ENCODE data around the gene CRY1.

CRY1 gene

GRCh38 chr12:106964526-106964925 is 128.8 kb downstream of the CRY1 start:
- Mint-ChIP-seq H3K27me3 (no peaks in the 10 kb centered on the region), H3K27ac (no peak overlapping the region), H3K4me1 (peaks cover 6% of the 10 kb centered on the region), H3K36me3 (peaks cover 45% of the 10 kb centered on the region), H3K9me3 (no peaks in the 10 kb centered on the region), H3K4me3 (no peak overlapping the region)
- DNase-seq, result no peak
- CTCF ChIA-PET, result no interaction called here

GRCh38 chr12:106962286-106962685 is 131.1 kb downstream of the CRY1 start:
- CTCF ChIA-PET, result no interaction called here
- H3K36me3 Mint-ChIP-seq, result peaks cover 44% of the 10 kb centered on the region
- H3K27me3 Mint-ChIP-seq, result no peaks in the 10 kb centered on the region
- H3K4me1 Mint-ChIP-seq, result peaks cover 21% of the 10 kb centered on the region
- H3K27ac Mint-ChIP-seq, result no peak overlapping the region
- DNase-seq, result no peak
- H3K4me3 Mint-ChIP-seq, result no peak overlapping the region
- H3K9me3 Mint-ChIP-seq, result no peaks in the 10 kb centered on the region

GRCh38 chr12:106960443-106960842 is 132.9 kb downstream of the CRY1 start:
- DNase-seq, result no peak
- Mint-ChIP-seq H3K27ac (no peak overlapping the region), H3K36me3 (peaks cover 35% of the 10 kb centered on the region), H3K4me3 (no peak overlapping the region), H3K27me3 (peaks cover under 1% of the 10 kb centered on the region), H3K4me1 (peaks cover 22% of the 10 kb centered on the region), H3K9me3 (no peaks in the 10 kb centered on the region)
- CTCF ChIA-PET, result interaction anchor here (1.2 kb wide), 1 partner anchor 27 kb away, joined by 5 read pairs; the partner anchor contains the start of gene MTERF2

GRCh38 chr12:106957583-106957982 is 135.8 kb downstream of the CRY1 start:
- Mint-ChIP-seq H3K9me3 (no peaks in the 10 kb centered on the region), H3K27me3 (peaks cover 9% of the 10 kb centered on the region), H3K27ac (peak overlapping the region; percentile 91), H3K36me3 (peaks cover 19% of the 10 kb centered on the region), H3K4me1 (peaks cover 32% of the 10 kb centered on the region), H3K4me3 (peak overlapping the region; percentile 95)
- DNase-seq, result no peak
- CTCF ChIA-PET, result interaction anchor here (0.7 kb wide), 1 partner anchor 182 kb away, joined by 3 read pairs; no protein-coding TSS in a partner anchor

- Mint-ChIP-seq H3K4me1 (peaks cover 32% of the 10 kb centered on the region), H3K36me3 (peaks cover 15% of the 10 kb centered on the region), H3K27ac (peak overlapping the region; percentile 91), H3K27me3 (peaks cover 10% of the 10 kb centered on the region), H3K9me3 (no peaks in the 10 kb centered on the region), H3K4me3 (peak overlapping the region; percentile 95)
- DNase-seq, result peak; percentile 76
- CTCF ChIA-PET, result interaction anchor here (0.6 to 1.4 kb wide), 5 partner anchors 23 to 582 kb away, joined by 3 read pairs; no protein-coding TSS in a partner anchor
These were observed 137.2 kb downstream of the CRY1 start for GRCh38 chr12:106956048-106956578.

- peaks cover 2% of the 10 kb centered on the region for H3K9me3 Mint-ChIP-seq
- H3K4me3 Mint-ChIP-seq, result peak within 1 kb of the TSS; percentile 95
- peaks cover 27% of the 10 kb centered on the region for H3K4me1 Mint-ChIP-seq
- peak within 1 kb of the TSS; percentile 91 for H3K27ac Mint-ChIP-seq
- CTCF ChIA-PET, result interaction anchor here (0.7 to 1.4 kb wide), 3 partner anchors 23 to 365 kb away, joined by 3 read pairs; no protein-coding TSS in a partner anchor
- H3K27me3 Mint-ChIP-seq, result peaks cover 14% of the 10 kb centered on the region
- DNase-seq, result peak; percentile 91
- H3K36me3 Mint-ChIP-seq, result peaks cover 11% of the 10 kb centered on the region
These were observed 137.8 kb downstream of the CRY1 start, which contains the start of gene TMEM263 for GRCh38 chr12:106955377-106956047. Gene TMEM263 (plus strand): TSS chr12:106955907. CDS start chr12:106967117, 11,210 bp downstream.

- Mint-ChIP-seq H3K9me3 (peaks cover 5% of the 10 kb centered on the region), H3K4me1 (peaks cover 25% of the 10 kb centered on the region)
These were observed 138.6 kb downstream of the CRY1 start for GRCh38 chr12:106954462-106955376.

GRCh38 chr12:106953352-106954250 is 139.7 kb downstream of the CRY1 start:
- H3K36me3 Mint-ChIP-seq, result peaks cover 8% of the 10 kb centered on the region
- no peak for DNase-seq
- no peak overlapping the region for H3K4me3 Mint-ChIP-seq
- CTCF ChIA-PET, result interaction anchor here (0.6 kb wide), 1 partner anchor 164 kb away, joined by 3 read pairs; no protein-coding TSS in a partner anchor
- peaks cover 22% of the 10 kb centered on the region for H3K4me1 Mint-ChIP-seq
- peaks cover 14% of the 10 kb centered on the region for H3K27me3 Mint-ChIP-seq
- H3K27ac Mint-ChIP-seq, result no peak overlapping the region
- H3K9me3 Mint-ChIP-seq, result peaks cover 13% of the 10 kb centered on the region

More at GRCh38 chr12:106954462-106955376, 138.6 kb downstream of the CRY1 start:
- peak; percentile 32 for DNase-seq
- CTCF ChIA-PET, result interaction anchor here (0.6 kb wide), 1 partner anchor 163 kb away, joined by 3 read pairs; no protein-coding TSS in a partner anchor
- H3K27ac Mint-ChIP-seq, result peak overlapping the region; percentile 85
- H3K4me3 Mint-ChIP-seq, result peak overlapping the region; percentile 95
- peaks cover 10% of the 10 kb centered on the region for H3K36me3 Mint-ChIP-seq
- H3K27me3 Mint-ChIP-seq, result peaks cover 14% of the 10 kb centered on the region

GRCh38 chr12:106950591-106950990 is 142.8 kb downstream of the CRY1 start:
- CTCF ChIA-PET, result no interaction called here
- Mint-ChIP-seq H3K27me3 (peaks cover 14% of the 10 kb centered on the region), H3K27ac (no peak overlapping the region), H3K9me3 (peaks cover 20% of the 10 kb centered on the region), H3K36me3 (peaks cover 2% of the 10 kb centered on the region), H3K4me3 (no peak overlapping the region), H3K4me1 (peaks cover 9% of the 10 kb centered on the region)
- DNase-seq, result no peak

- CTCF ChIA-PET, result no interaction called here
- H3K27ac Mint-ChIP-seq, result no peak overlapping the region
- peaks cover 23% of the 10 kb centered on the region for H3K9me3 Mint-ChIP-seq
- no peak for DNase-seq
- H3K27me3 Mint-ChIP-seq, result peaks cover 6% of the 10 kb centered on the region
- H3K4me1 Mint-ChIP-seq, result no peaks in the 10 kb centered on the region
- H3K4me3 Mint-ChIP-seq, result no peak overlapping the region
- H3K36me3 Mint-ChIP-seq, result peaks cover 2% of the 10 kb centered on the region
These were observed 145.9 kb downstream of the CRY1 start for GRCh38 chr12:106947461-106947860.

GRCh38 chr12:106945261-106945851 is 148.0 kb downstream of the CRY1 start:
- Mint-ChIP-seq H3K4me1 (no peaks in the 10 kb centered on the region), H3K36me3 (peaks cover 2% of the 10 kb centered on the region), H3K9me3 (peaks cover 21% of the 10 kb centered on the region), H3K4me3 (no peak overlapping the region), H3K27ac (no peak overlapping the region), H3K27me3 (no peaks in the 10 kb centered on the region)
- DNase-seq, result no peak
- CTCF ChIA-PET, result no interaction called here

- H3K9me3 Mint-ChIP-seq, result peaks cover 4% of the 10 kb centered on the region
- no peak overlapping the region for H3K27ac Mint-ChIP-seq
- CTCF ChIA-PET, result no interaction called here
- H3K27me3 Mint-ChIP-seq, result peaks cover 2% of the 10 kb centered on the region
- no peak overlapping the region for H3K4me3 Mint-ChIP-seq
- H3K4me1 Mint-ChIP-seq, result no peaks in the 10 kb centered on the region
- no peak for DNase-seq
- no peaks in the 10 kb centered on the region for H3K36me3 Mint-ChIP-seq
These were observed 150.6 kb downstream of the CRY1 start for GRCh38 chr12:106942775-106943174.

All from activated naive CD4-positive, alpha-beta T cell treated with anti-CD3 and anti-CD28 coated beads, Interleukin-2, amount 10 ng/mL, durations not matched to agents 7 days and 5 days (primary cell).